ENCODE measurements around the gene SMAP1.

The SMAP1 gene

GRCh38 chr6:70673054-70673453, 5.4 kb downstream of the SMAP1 start:
- ChIA-PET CTCF (interaction anchor here (0.6 to 0.7 kb wide), 2 partner anchors 13 to 125 kb away, joined by 3 read pairs; no protein-coding TSS in a partner anchor), POLR2A (ENCODE audit: low non-redundant PET) (no interaction called here)
- TF ChIP-seq CTCF (conservative IDR thresholded peaks at IDR 0.05; ENCODE audit: low read depth): no peak
- DNase-seq (ENCODE audit: low spot score): no peak
- H3K27ac ChIP-seq: no peak overlapping the region

- CTCF ChIA-PET: no interaction called here
- no peak for DNase-seq (ENCODE audit: low spot score)
These were observed 5.9 kb downstream of the SMAP1 start for GRCh38 chr6:70673601-70674000.

GRCh38 chr6:70675822-70676221, 8.1 kb downstream of the SMAP1 start:
- TF ChIP-seq CTCF (conservative IDR thresholded peaks at IDR 0.05; ENCODE audit: low read depth): no peak
- DNase-seq (ENCODE audit: low spot score): no peak
- ChIA-PET CTCF (no interaction called here), POLR2A (ENCODE audit: low non-redundant PET) (no interaction called here)
- no peak overlapping the region for H3K27ac ChIP-seq

More at GRCh38 chr6:70673601-70674000, 5.9 kb downstream of the SMAP1 start:
- TF ChIP-seq CTCF (conservative IDR thresholded peaks at IDR 0.05; ENCODE audit: low read depth): no peak
- H3K27ac ChIP-seq: no peak overlapping the region
- POLR2A ChIA-PET (ENCODE audit: low non-redundant PET): no interaction called here

GRCh38 chr6:70676821-70677220, 9.1 kb downstream of the SMAP1 start:
- POLR2A ChIA-PET (ENCODE audit: low non-redundant PET): interaction anchor here (0.7 kb wide), 1 partner anchor 10 kb away, joined by 3 read pairs; no protein-coding TSS in a partner anchor
- DNase-seq (ENCODE audit: low spot score): no peak
- no peak overlapping the region for H3K27ac ChIP-seq
- no peak for TF ChIP-seq CTCF (conservative IDR thresholded peaks at IDR 0.05; ENCODE audit: low read depth)
- CTCF ChIA-PET: interaction anchor here (0.7 kb wide), 1 partner anchor 838 kb away, joined by 5 read pairs; no protein-coding TSS in a partner anchor

GRCh38 chr6:70680396-70680795, 12.7 kb downstream of the SMAP1 start:
- POLR2A ChIA-PET (ENCODE audit: low non-redundant PET): no interaction called here
- CTCF ChIA-PET: interaction anchor here (0.6 kb wide), 1 partner anchor 125 kb away, joined by 3 read pairs; no protein-coding TSS in a partner anchor
- H3K27ac ChIP-seq: no peak overlapping the region
- TF ChIP-seq CTCF (conservative IDR thresholded peaks at IDR 0.05; ENCODE audit: low read depth): no peak
- no peak for DNase-seq (ENCODE audit: low spot score)

GRCh38 chr6:70684794-70685493, 17.3 kb downstream of the SMAP1 start:
- TF ChIP-seq CTCF (conservative IDR thresholded peaks at IDR 0.05; ENCODE audit: low read depth): no peak
- ChIA-PET CTCF (interaction anchor here (0.6 to 1.1 kb wide), 5 partner anchors 12 to 376 kb away, joined by 3 to 8 read pairs (median 3); no protein-coding TSS in a partner anchor), POLR2A (ENCODE audit: low non-redundant PET) (no interaction called here)
- no peak overlapping the region for H3K27ac ChIP-seq
- no peak for DNase-seq (ENCODE audit: low spot score)
